Measurements from ENCODE around the gene ZNF507. TPM values are rescaled to one million over a fixed set of nuclear protein-coding genes. Genes with fewer than 3 reads are reported as not detected.
A peak's percentile ranks its signal among the peaks of the same experiment; 100 is the strongest.

The ZNF507 gene
- polyA plus RNA-seq, 3 donors = 0.08 to 0.39 (median 0.10) TPM

GRCh38 chr19:32407004-32407992, 61.9 kb downstream of the ZNF507 start:
- peaks cover 26 to 33% of the 10 kb centered on the region in 2 donors for H3K4me1 ChIP-seq (ENCODE audit: control insufficient read depth in 1 of 2, insufficient read depth in 2 of 2, low read length in 2 of 2)
- peak in 1 of 3 donors; percentile 11 for DNase-seq
- peak overlapping the region in 1 of 3 experiments; percentile 77 for H3K4me3 ChIP-seq (replicated peaks in 1 of 3; ENCODE audit: low read depth in 2 of 3, low read length in 3 of 3)
- H3K9me3 Mint-ChIP-seq = peaks cover 0 to 2% (median 0%) of the 10 kb centered on the region in 7 donors
- H3K4me3 Mint-ChIP-seq = peak overlapping the region; percentile 79 to 88
- no peak overlapping the region for H3K27ac ChIP-seq (ENCODE audit: low read depth in 1 of 2, low read length in 2 of 2)
- no peaks in the 10 kb centered on the region for H4K20me1 ChIP-seq (ENCODE audit: insufficient read depth, low read length)
- peaks cover 29% of the 10 kb centered on the region for H3K4me1 Mint-ChIP-seq
- peaks cover 14 to 17% (median 15%) of the 10 kb centered on the region in 3 donors for H3K27me3 Mint-ChIP-seq (ENCODE audit: low read depth in 3 of 3)
- H3K27me3 ChIP-seq (ENCODE audit: control insufficient read depth in 2 of 2, insufficient read depth in 2 of 2, low read length in 2 of 2) = peaks cover 3 to 4% of the 10 kb centered on the region in 2 donors
- H3K9ac ChIP-seq (ENCODE audit: insufficient read depth, low read length, poor library complexity, severe bottlenecking) = no peak overlapping the region
- peaks cover 13 to 36% of the 10 kb centered on the region in 2 donors for H3K36me3 ChIP-seq (replicated peaks in 1 of 2; ENCODE audit: control insufficient read depth in 1 of 2, insufficient read depth in 2 of 2, low read length in 2 of 2)
- H3K9me3 ChIP-seq (replicated peaks in 1 of 2; ENCODE audit: control insufficient read depth in 1 of 2, insufficient read depth in 1 of 2, low read length in 2 of 2) = no peaks in the 10 kb centered on the region
- intact Hi-C loops (cut with micrococcal nuclease) = loop anchor here (10.0 kb wide), 2 partner anchors 178 to 268 kb away; partner anchors contain the start of genes ANKRD27 (in 2 of the 2), RGS9BP (in 2 of the 2) and PDCD5 (in 1 of the 2)
- WGBS (ENCODE audit: insufficient coverage) = 97% methylated on average over 8 of the region's 19 CpGs
- H3K4me2 ChIP-seq (replicated peaks; ENCODE audit: extremely low read depth, low read length, poor library complexity, severe bottlenecking) = peak overlapping the region; percentile 82
- peak overlapping the region; percentile 84 for H2AFZ ChIP-seq (ENCODE audit: insufficient read depth, low read depth, low read length, poor library complexity, severe bottlenecking)
- peaks cover 5% of the 10 kb centered on the region for H3K79me2 ChIP-seq (ENCODE audit: insufficient read depth, low read length)
- H3K27ac Mint-ChIP-seq = peak overlapping the region in 4 of 7 donors; percentile 25 to 82 (median 43)
- H3K36me3 Mint-ChIP-seq = peaks cover 37 to 42% of the 10 kb centered on the region in 2 donors
- TF ChIP-seq CTCF (IDR thresholded peaks at IDR 0.05) = no peak

- H3K4me3 ChIP-seq (replicated peaks in 1 of 3; ENCODE audit: low read depth in 2 of 3, low read length in 3 of 3) = no peak overlapping the region
- 100% methylated on average over 1 of the region's 5 CpGs for WGBS (ENCODE audit: insufficient coverage)
- H3K27me3 ChIP-seq (ENCODE audit: control insufficient read depth in 2 of 2, insufficient read depth in 2 of 2, low read length in 2 of 2) = peaks cover 0 to 2% of the 10 kb centered on the region in 2 donors
- Mint-ChIP-seq H3K27ac (no peak overlapping the region), H3K4me3 (no peak overlapping the region), H3K4me1 (peaks cover 4% of the 10 kb centered on the region), H3K36me3 (peaks cover 60 to 72% of the 10 kb centered on the region in 2 donors), H3K27me3 (ENCODE audit: low read depth in 3 of 3) (peaks cover 2 to 7% (median 5%) of the 10 kb centered on the region in 3 donors), H3K9me3 (peaks cover 0 to 9% (median 1%) of the 10 kb centered on the region in 7 donors)
- no peak for TF ChIP-seq CTCF (IDR thresholded peaks at IDR 0.05)
- no peak overlapping the region for H3K4me2 ChIP-seq (replicated peaks; ENCODE audit: extremely low read depth, low read length, poor library complexity, severe bottlenecking)
- H3K79me2 ChIP-seq (ENCODE audit: insufficient read depth, low read length) = no peaks in the 10 kb centered on the region
- H2AFZ ChIP-seq (ENCODE audit: insufficient read depth, low read depth, low read length, poor library complexity, severe bottlenecking) = no peak overlapping the region
- H3K9ac ChIP-seq (ENCODE audit: insufficient read depth, low read length, poor library complexity, severe bottlenecking) = no peak overlapping the region
- intact Hi-C loops (cut with micrococcal nuclease) = no loop called here
- no peak overlapping the region for H3K27ac ChIP-seq (ENCODE audit: low read depth in 1 of 2, low read length in 2 of 2)
- no peaks in the 10 kb centered on the region for H3K9me3 ChIP-seq (replicated peaks in 1 of 2; ENCODE audit: control insufficient read depth in 1 of 2, insufficient read depth in 1 of 2, low read length in 2 of 2)
- no peaks in the 10 kb centered on the region for H3K4me1 ChIP-seq (ENCODE audit: control insufficient read depth in 1 of 2, insufficient read depth in 2 of 2, low read length in 2 of 2)
- DNase-seq = no peak
- no peaks in the 10 kb centered on the region for H4K20me1 ChIP-seq (ENCODE audit: insufficient read depth, low read length)
- peaks cover 22 to 53% of the 10 kb centered on the region in 2 donors for H3K36me3 ChIP-seq (replicated peaks in 1 of 2; ENCODE audit: control insufficient read depth in 1 of 2, insufficient read depth in 2 of 2, low read length in 2 of 2)
These were observed 69.8 kb downstream of the ZNF507 start for GRCh38 chr19:32415246-32415645.
